ENCODE results near the gene ITGB7. TPM values are rescaled to one million over a fixed set of nuclear protein-coding genes. Genes with fewer than 3 reads are reported as not detected.

The ITGB7 gene
- total and polyA plus RNA-seq, 10 of the 15 experiments (the other 5 are each of a cell fraction or from before 2014, with no cell fraction given): 54.5 to 487 (median 252) TPM

DNA sequence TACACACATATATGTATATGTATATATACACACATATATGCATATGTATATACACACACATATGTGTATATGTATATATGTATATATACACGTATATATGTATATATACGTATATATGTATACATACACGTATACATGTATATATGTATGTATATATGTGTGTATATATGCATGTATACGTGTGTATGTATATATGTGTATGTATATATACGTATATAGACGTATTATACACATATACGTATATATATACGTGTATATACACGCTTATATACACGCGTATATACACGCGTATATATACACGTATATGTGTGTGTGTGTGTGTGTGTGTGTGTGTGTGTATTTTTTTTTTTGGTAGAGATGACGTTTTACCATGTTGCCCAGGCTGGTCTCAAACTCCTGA lies 59.4 kb downstream of the ITGB7 start:
- ChIA-PET POLR2A (no interaction called here), RAD21 (ENCODE audit: unreplicated experiment) (no interaction called here), SMC1A (ENCODE audit: uncharacterized antibody, unreplicated experiment) (no interaction called here), CTCF (no interaction called here)
- Histone ChIP-seq H3K4me2 (ENCODE audit: control insufficient read depth, insufficient read depth) (no peak overlapping the region), H3K9ac (ENCODE audit: control insufficient read depth, insufficient read depth, low read length) (no peak overlapping the region), H3K27ac (ENCODE audit: control insufficient read depth, insufficient read depth) (no peak overlapping the region), H4K20me1 (ENCODE audit: control insufficient read depth, insufficient read depth) (no peaks in the 10 kb centered on the region), H3K9me3 (replicated peaks; ENCODE audit: control insufficient read depth, insufficient read depth, low read length) (no peaks in the 10 kb centered on the region; the same call in 2 of the 3 replicates), H3K4me1 (ENCODE audit: control insufficient read depth, insufficient read depth, low read length) (no peaks in the 10 kb centered on the region), H3K4me3 (no peak overlapping the region), H2AFZ (ENCODE audit: control insufficient read depth, low read depth, low read length) (no peak overlapping the region), H3K79me2 (ENCODE audit: control insufficient read depth, insufficient read depth, low read length) (no peaks in the 10 kb centered on the region), H3K36me3 (ENCODE audit: control insufficient read depth in 2 of 2, insufficient read depth in 2 of 2, low read length in 1 of 2) (no peaks in the 10 kb centered on the region), H3K27me3 (replicated peaks in 1 of 2; ENCODE audit: control insufficient read depth in 2 of 2, insufficient read depth in 2 of 2, low read length in 1 of 2) (no peaks in the 10 kb centered on the region)
- intact Hi-C loops (cut with micrococcal nuclease; ENCODE audit: unreplicated experiment): no loop called here
- TF ChIP-seq POLR2A (IDR thresholded peaks at IDR 0.05; ENCODE audit: low read depth, low read length): no peak
- TF ChIP-seq CBX3 (IDR thresholded peaks at IDR 0.05; ENCODE audit: borderline replicate concordance, low read depth): no peak
- TF ChIP-seq, protein P1, sequence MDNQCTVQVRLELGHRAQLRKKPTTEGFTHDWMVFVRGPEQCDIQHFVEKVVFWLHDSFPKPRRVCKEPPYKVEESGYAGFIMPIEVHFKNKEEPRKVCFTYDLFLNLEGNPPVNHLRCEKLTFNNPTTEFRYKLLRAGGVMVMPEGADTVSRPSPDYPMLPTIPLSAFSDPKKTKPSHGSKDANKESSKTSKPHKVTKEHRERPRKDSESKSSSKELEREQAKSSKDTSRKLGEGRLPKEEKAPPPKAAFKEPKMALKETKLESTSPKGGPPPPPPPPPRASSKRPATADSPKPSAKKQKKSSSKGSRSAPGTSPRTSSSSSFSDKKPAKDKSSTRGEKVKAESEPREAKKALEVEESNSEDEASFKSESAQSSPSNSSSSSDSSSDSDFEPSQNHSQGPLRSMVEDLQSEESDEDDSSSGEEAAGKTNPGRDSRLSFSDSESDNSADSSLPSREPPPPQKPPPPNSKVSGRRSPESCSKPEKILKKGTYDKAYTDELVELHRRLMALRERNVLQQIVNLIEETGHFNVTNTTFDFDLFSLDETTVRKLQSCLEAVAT (IDR thresholded peaks at IDR 0.05): no peak
- TF ChIP-seq NFXL1 (IDR thresholded peaks at IDR 0.05; ENCODE audit: borderline replicate concordance): no peak
- no peak for TF ChIP-seq ESRRA (IDR thresholded peaks at IDR 0.05; ENCODE audit: low read length)
- no peak for TF ChIP-seq SREBF1 (IDR thresholded peaks at IDR 0.05; ENCODE audit: low read length)
- no peak for TF ChIP-seq FOXK2 (IDR thresholded peaks at IDR 0.05)
- TF ChIP-seq, protein P2, sequence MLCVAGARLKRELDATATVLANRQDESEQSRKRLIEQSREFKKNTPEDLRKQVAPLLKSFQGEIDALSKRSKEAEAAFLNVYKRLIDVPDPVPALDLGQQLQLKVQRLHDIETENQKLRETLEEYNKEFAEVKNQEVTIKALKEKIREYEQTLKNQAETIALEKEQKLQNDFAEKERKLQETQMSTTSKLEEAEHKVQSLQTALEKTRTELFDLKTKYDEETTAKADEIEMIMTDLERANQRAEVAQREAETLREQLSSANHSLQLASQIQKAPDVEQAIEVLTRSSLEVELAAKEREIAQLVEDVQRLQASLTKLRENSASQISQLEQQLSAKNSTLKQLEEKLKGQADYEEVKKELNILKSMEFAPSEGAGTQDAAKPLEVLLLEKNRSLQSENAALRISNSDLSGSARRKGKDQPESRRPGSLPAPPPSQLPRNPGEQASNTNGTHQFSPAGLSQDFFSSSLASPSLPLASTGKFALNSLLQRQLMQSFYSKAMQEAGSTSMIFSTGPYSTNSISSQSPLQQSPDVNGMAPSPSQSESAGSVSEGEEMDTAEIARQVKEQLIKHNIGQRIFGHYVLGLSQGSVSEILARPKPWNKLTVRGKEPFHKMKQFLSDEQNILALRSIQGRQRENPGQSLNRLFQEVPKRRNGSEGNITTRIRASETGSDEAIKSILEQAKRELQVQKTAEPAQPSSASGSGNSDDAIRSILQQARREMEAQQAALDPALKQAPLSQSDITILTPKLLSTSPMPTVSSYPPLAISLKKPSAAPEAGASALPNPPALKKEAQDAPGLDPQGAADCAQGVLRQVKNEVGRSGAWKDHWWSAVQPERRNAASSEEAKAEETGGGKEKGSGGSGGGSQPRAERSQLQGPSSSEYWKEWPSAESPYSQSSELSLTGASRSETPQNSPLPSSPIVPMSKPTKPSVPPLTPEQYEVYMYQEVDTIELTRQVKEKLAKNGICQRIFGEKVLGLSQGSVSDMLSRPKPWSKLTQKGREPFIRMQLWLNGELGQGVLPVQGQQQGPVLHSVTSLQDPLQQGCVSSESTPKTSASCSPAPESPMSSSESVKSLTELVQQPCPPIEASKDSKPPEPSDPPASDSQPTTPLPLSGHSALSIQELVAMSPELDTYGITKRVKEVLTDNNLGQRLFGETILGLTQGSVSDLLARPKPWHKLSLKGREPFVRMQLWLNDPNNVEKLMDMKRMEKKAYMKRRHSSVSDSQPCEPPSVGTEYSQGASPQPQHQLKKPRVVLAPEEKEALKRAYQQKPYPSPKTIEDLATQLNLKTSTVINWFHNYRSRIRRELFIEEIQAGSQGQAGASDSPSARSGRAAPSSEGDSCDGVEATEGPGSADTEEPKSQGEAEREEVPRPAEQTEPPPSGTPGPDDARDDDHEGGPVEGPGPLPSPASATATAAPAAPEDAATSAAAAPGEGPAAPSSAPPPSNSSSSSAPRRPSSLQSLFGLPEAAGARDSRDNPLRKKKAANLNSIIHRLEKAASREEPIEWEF (IDR thresholded peaks at IDR 0.05; ENCODE audit: insufficient replicate concordance, low read depth, low read length): no peak
- TF ChIP-seq ZNF687 (IDR thresholded peaks at IDR 0.05): no peak
- TF ChIP-seq SP1 (IDR thresholded peaks at IDR 0.05; ENCODE audit: low read depth, low read length): no peak
- no peak for TF ChIP-seq MXI1 (IDR thresholded peaks at IDR 0.05; ENCODE audit: low read depth, low read length)
- TF ChIP-seq CHD1 (IDR thresholded peaks at IDR 0.05; ENCODE audit: low read depth, low read length): no peak
- no peak for TF ChIP-seq SREBF2 (IDR thresholded peaks at IDR 0.05; ENCODE audit: low read length)
- TF ChIP-seq ZNF207 (IDR thresholded peaks at IDR 0.05; ENCODE audit: borderline replicate concordance): no peak
- TF ChIP-seq LARP7 (IDR thresholded peaks at IDR 0.05): no peak
- no peak for TF ChIP-seq NR2F1 (conservative IDR thresholded peaks at IDR 0.05)
- TF ChIP-seq HDGF (IDR thresholded peaks at IDR 0.05): no peak
- TF ChIP-seq PML (IDR thresholded peaks at IDR 0.05; ENCODE audit: low read length): no peak
- ATAC-seq: no peak
- in situ Hi-C loops (cut with MboI): no loop called here
- no TSS peak for BruUV-seq (replicated peaks)
- FAIRE-seq: no peak
- DNase-seq (ENCODE audit: low read depth, low spot score): no peak
- 81% methylated on average over 15 of the region's 15 CpGs for WGBS (ENCODE audit: insufficient coverage, insufficient replicate concordance, low lambda C conversion rate, missing lambda C conversion rate)

Measured in GM12878 (cell line).